ENCODE results near the gene KCNQ1. TPM values are rescaled to one million over a fixed set of nuclear protein-coding genes. Genes with fewer than 3 reads are reported as not detected.

KCNQ1 gene
- total RNA-seq, 1 donor from 2014 or later, result 10.7 TPM

- peak; percentile 89 for DNase-seq (ENCODE audit: low spot score)
Measured at GRCh38 chr11:2577031-2577990, 132.5 kb downstream of the KCNQ1 start.

GRCh38 chr11:2577991-2578928 is 133.5 kb downstream of the KCNQ1 start:
- DNase-seq (ENCODE audit: low spot score), result peak; percentile 75

GRCh38 chr11:2578929-2579270 is 134.1 kb downstream of the KCNQ1 start:
- peak; percentile 83 for DNase-seq (ENCODE audit: low spot score)

- DNase-seq (ENCODE audit: low spot score), result peak; percentile 88
Measured at GRCh38 chr11:2579315-2580060, 134.7 kb downstream of the KCNQ1 start.

GRCh38 chr11:2580061-2580421 is 135.2 kb downstream of the KCNQ1 start:
- DNase-seq (ENCODE audit: low spot score), result peak; percentile 51

- peak; percentile 62 for DNase-seq (ENCODE audit: low spot score)
Measured at GRCh38 chr11:2580571-2581001, 135.8 kb downstream of the KCNQ1 start.

GRCh38 chr11:2581151-2581930 is 136.5 kb downstream of the KCNQ1 start:
- DNase-seq (ENCODE audit: low spot score), result peak; percentile 83

GRCh38 chr11:2581931-2582350 is 137.1 kb downstream of the KCNQ1 start:
- no peak for DNase-seq (ENCODE audit: low spot score)

GRCh38 chr11:2582351-2582945 is 137.6 kb downstream of the KCNQ1 start:
- DNase-seq (ENCODE audit: low spot score), result peak; percentile 75

- peak; percentile 88 for DNase-seq (ENCODE audit: low spot score)
Measured at GRCh38 chr11:2582946-2583604, 138.3 kb downstream of the KCNQ1 start.

GRCh38 chr11:2583605-2583958 is 138.8 kb downstream of the KCNQ1 start:
- no peak for DNase-seq (ENCODE audit: low spot score)

- DNase-seq (ENCODE audit: low spot score), result no peak
Measured at GRCh38 chr11:2584434-2584811, 139.6 kb downstream of the KCNQ1 start.

GRCh38 chr11:2584812-2585565 is 140.2 kb downstream of the KCNQ1 start:
- DNase-seq (ENCODE audit: low spot score), result peak; percentile 86

- no peak for DNase-seq (ENCODE audit: low spot score)
Measured at GRCh38 chr11:2585566-2586086, 140.8 kb downstream of the KCNQ1 start.

GRCh38 chr11:2586087-2586792 is 141.4 kb downstream of the KCNQ1 start:
- DNase-seq (ENCODE audit: low spot score), result peak; percentile 85

GRCh38 chr11:2586793-2587131 is 142.0 kb downstream of the KCNQ1 start:
- DNase-seq (ENCODE audit: low spot score), result no peak

GRCh38 chr11:2587132-2587930 is 142.5 kb downstream of the KCNQ1 start:
- peak; percentile 81 for DNase-seq (ENCODE audit: low spot score)
